Activated naive CD8-positive, alpha-beta T cell treated with anti-CD3 and anti-CD28 coated beads for 36 hours (primary cell): Measurements from ENCODE around the gene LGALS3. TPM values are rescaled to one million over a fixed set of nuclear protein-coding genes. Genes with fewer than 3 reads are reported as not detected.

Experiments
- DNase-seq: peaks from one replicate; pipeline ENCODE4 v3.0.0; 2021
- H3K27ac Mint-ChIP-seq: one replicate; pipeline ENCODE4 v1.8.0; 2022; ENCODE audit warnings: mild to moderate bottlenecking, moderate library complexity, mixed read lengths
- H3K27me3 Mint-ChIP-seq: one replicate; pipeline ENCODE4 v1.8.0; 2022; ENCODE audit warnings: mild to moderate bottlenecking, mixed read lengths
- H3K36me3 Mint-ChIP-seq: one replicate; pipeline ENCODE4 v1.8.0; 2021; ENCODE audit warnings: mild to moderate bottlenecking, mixed read lengths
- H3K4me1 Mint-ChIP-seq: one replicate; pipeline ENCODE4 v1.8.0; 2021; ENCODE audit warnings: mixed read lengths
- H3K4me3 Mint-ChIP-seq: one replicate; pipeline ENCODE4 v1.8.0; 2022; ENCODE audit warnings: mild to moderate bottlenecking, moderate library complexity, mixed read lengths
- H3K9me3 Mint-ChIP-seq: one replicate; pipeline ENCODE4 v1.8.0; 2022; ENCODE audit warnings: mixed read lengths
- total RNA-seq, 2 experiments: library from RNA; stranded (reverse); gene quantifications; one replicate each; pipeline ENCODE4 v1.2.3, GENCODE V29; 2021

LGALS3 gene
- total RNA-seq, 2 experiments from 2014 or later, result 2.8 to 3.1 TPM

DNA sequence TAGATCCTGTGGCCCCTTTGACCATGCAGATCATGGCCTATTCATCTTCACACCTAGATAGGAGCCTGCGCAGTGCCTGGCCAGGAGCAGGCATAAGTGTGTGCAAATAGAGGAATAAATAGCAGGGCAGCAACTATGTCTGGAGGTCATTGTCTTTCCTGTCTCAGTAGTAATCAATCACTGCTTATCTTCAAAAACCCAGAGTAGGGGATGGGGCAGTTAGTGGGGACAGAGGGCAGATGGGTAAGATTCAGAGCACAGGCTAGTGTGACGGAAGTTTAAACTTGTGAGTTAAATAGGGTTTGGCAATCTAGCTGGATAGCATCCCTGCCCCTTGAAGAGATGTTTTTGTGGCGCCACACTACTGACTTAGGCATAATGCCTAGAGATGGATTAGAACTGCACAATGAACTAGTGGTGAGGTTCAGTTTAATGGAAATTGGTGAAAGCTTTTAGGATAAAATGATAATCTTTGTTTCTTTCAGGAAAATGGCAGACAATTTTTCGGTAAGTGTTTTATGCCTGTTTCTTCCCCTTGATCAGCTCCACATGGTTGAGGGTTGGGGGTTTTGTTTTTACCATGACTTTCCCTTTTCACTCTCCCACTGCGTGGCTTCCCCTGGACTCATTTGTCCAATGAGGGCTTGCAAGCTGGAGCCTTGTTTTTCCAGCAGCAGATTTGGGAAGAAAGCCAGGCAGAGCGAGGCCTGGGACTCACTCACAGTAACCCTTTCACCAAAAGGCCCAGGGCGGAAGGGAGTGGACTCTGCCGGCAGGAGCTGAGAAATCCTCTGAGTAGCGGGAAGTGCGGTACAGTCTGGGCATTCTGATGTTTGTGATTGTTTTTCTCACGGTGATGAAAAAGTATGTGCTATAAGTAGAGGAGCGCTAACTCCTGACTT is 8.1 kb downstream of the LGALS3 start:
- DNase-seq, result no peak
- H3K4me3 Mint-ChIP-seq, result no peak overlapping the region
- H3K27me3 Mint-ChIP-seq, result peaks cover 9% of the 10 kb centered on the region
- H3K36me3 Mint-ChIP-seq, result peaks cover 14% of the 10 kb centered on the region
- H3K9me3 Mint-ChIP-seq, result no peaks in the 10 kb centered on the region
- no peaks in the 10 kb centered on the region for H3K4me1 Mint-ChIP-seq
- H3K27ac Mint-ChIP-seq, result no peak overlapping the region

DNA sequence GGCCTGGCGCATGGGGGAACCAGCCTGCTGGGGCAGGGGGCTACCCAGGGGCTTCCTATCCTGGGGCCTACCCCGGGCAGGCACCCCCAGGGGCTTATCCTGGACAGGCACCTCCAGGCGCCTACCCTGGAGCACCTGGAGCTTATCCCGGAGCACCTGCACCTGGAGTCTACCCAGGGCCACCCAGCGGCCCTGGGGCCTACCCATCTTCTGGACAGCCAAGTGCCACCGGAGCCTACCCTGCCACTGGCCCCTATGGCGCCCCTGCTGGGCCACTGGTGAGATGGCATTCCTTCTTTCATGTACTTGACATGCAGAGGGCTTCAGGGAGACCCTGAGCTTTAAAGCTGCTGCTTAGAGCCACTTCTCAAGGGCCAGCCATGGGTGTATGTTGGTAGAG is 9.0 kb downstream of the LGALS3 start:
- DNase-seq, result no peak
- Mint-ChIP-seq H3K9me3 (no peaks in the 10 kb centered on the region), H3K4me3 (no peak overlapping the region), H3K27ac (no peak overlapping the region), H3K27me3 (peaks cover 3% of the 10 kb centered on the region), H3K4me1 (no peaks in the 10 kb centered on the region), H3K36me3 (peaks cover 15% of the 10 kb centered on the region)

GRCh38 chr14:55139141-55139540 is 10.1 kb downstream of the LGALS3 start:
- Mint-ChIP-seq H3K36me3 (peaks cover 24% of the 10 kb centered on the region), H3K27ac (no peak overlapping the region), H3K4me1 (peaks cover 4% of the 10 kb centered on the region)

DNA sequence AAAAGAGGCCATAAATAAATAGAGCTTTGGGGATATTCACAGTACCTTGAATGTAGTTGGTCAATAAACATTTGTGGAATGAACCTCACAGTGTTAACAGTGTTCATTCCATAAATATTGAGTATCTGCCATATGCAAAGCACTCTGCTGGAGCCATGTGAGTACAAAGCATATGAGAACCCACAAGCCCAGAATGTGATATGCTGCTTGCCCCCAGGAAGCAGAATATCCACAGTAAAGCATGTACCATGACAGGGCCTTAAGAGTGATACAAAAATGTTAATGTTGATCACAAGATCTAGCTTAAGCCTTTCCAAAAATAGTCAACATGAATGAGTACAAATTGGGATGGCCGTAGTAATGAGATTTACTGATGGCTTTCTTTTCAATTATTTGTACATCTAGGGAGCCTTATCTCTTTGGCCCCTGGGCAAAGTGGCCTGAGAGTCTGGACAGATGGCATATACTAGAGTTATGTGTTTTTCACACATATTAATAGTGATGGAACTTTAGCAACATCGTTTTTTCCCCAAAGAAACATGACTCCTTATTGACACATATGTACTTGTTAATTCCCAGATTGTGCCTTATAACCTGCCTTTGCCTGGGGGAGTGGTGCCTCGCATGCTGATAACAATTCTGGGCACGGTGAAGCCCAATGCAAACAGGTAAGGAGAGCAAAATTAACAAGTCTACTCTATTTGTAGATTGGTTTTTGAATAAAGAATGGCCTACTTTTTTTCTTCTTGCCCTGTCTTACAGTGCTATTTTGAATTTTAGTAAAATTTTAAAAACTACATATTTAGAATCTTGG is 10.9 kb downstream of the LGALS3 start:
- H3K9me3 Mint-ChIP-seq, result no peaks in the 10 kb centered on the region
- peaks cover 4% of the 10 kb centered on the region for H3K4me1 Mint-ChIP-seq
- peaks cover 6% of the 10 kb centered on the region for H3K27me3 Mint-ChIP-seq
- no peak for DNase-seq
- peaks cover 29% of the 10 kb centered on the region for H3K36me3 Mint-ChIP-seq
- H3K4me3 Mint-ChIP-seq, result no peak overlapping the region
- H3K27ac Mint-ChIP-seq, result no peak overlapping the region

More at GRCh38 chr14:55139141-55139540, 10.1 kb downstream of the LGALS3 start:
- H3K9me3 Mint-ChIP-seq, result no peaks in the 10 kb centered on the region
- H3K4me3 Mint-ChIP-seq, result no peak overlapping the region
- no peak for DNase-seq
- H3K27me3 Mint-ChIP-seq, result peaks cover 6% of the 10 kb centered on the region

GRCh38 chr14:55141825-55142224 is 12.8 kb downstream of the LGALS3 start:
- Mint-ChIP-seq H3K4me3 (no peak overlapping the region), H3K9me3 (no peaks in the 10 kb centered on the region), H3K27me3 (peaks cover 4% of the 10 kb centered on the region), H3K27ac (no peak overlapping the region), H3K4me1 (peaks cover 5% of the 10 kb centered on the region), H3K36me3 (peaks cover 36% of the 10 kb centered on the region)
- no peak for DNase-seq

DNA sequence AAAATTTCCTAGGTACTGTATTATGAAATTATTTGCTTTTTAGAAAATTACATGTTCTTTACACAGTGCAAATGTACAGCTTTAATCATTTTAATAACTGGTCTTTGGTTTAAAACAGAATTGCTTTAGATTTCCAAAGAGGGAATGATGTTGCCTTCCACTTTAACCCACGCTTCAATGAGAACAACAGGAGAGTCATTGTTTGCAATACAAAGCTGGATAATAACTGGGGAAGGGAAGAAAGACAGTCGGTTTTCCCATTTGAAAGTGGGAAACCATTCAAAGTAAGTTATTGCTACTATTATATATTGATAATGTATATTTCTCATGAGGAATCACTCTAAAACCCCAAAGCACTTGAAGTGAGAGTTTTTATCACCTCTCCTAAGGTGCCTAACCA is 13.4 kb downstream of the LGALS3 start:
- peaks cover 5% of the 10 kb centered on the region for H3K4me1 Mint-ChIP-seq
- peaks cover 39% of the 10 kb centered on the region for H3K36me3 Mint-ChIP-seq
- no peak for DNase-seq
- H3K27ac Mint-ChIP-seq, result no peak overlapping the region
- H3K27me3 Mint-ChIP-seq, result peaks cover 3% of the 10 kb centered on the region
- H3K4me3 Mint-ChIP-seq, result no peak overlapping the region
- H3K9me3 Mint-ChIP-seq, result no peaks in the 10 kb centered on the region

DNA sequence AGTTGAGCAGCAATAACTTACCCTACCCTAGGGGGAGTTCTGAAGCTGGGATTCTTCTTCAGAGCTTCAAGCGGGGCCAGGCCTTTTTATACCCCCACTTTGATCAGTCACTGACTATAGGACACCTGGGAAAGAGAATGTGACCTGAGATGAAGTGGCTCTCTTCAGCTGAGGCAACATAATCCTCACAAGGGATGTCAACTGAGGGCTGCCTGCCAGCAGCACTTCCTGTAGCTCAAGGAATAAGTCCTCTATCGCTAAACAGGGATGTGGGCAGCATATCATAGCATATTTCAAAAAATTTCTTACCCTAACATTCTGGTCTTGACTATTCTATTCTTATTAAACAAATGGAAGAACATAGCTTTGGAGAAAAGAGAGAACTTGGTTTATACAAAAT is 17.4 kb downstream of the LGALS3 start:
- no peak overlapping the region for H3K4me3 Mint-ChIP-seq
- H3K27ac Mint-ChIP-seq, result no peak overlapping the region
- DNase-seq, result no peak
- no peaks in the 10 kb centered on the region for H3K9me3 Mint-ChIP-seq
- H3K4me1 Mint-ChIP-seq, result peaks cover 5% of the 10 kb centered on the region
- peaks cover 3% of the 10 kb centered on the region for H3K27me3 Mint-ChIP-seq
- peaks cover 38% of the 10 kb centered on the region for H3K36me3 Mint-ChIP-seq

GRCh38 chr14:55151601-55152000 is 22.5 kb downstream of the LGALS3 start:
- H3K36me3 Mint-ChIP-seq, result peaks cover 34% of the 10 kb centered on the region
- H3K4me3 Mint-ChIP-seq, result no peak overlapping the region
- H3K27ac Mint-ChIP-seq, result no peak overlapping the region
- H3K4me1 Mint-ChIP-seq, result no peaks in the 10 kb centered on the region
- H3K27me3 Mint-ChIP-seq, result no peaks in the 10 kb centered on the region
- H3K9me3 Mint-ChIP-seq, result no peaks in the 10 kb centered on the region
- DNase-seq, result no peak

DNA sequence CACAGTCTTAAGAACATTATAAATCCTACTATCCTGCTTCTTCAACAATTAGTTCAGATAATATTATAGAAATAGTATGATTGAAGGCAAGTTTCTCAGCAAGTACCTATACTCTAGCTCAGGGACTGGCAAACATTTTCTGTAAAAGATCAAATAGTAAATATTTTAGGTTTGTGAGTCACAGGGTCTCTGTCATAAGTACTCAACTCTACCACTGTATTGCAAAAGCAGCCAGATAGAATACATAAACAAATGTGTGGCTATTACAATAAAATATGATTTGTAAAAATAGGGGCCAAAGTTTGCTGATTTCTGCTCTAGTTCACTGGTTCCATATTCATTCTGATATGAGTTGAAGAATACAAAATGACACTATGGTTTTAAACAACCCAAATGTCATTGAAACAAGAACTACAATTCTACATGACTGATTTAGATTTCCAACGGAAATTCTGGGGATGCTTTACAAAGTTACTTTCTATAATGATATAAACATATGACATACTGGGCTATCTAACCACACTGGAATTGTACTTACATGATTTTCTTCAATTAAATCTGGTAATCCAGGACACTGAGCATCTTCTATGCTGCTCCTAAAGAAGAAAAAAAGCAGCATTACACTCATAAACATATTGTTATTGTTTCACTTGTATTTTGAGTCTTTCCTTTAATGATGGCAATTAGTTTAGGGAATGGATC is 23.2 kb downstream of the LGALS3 start:
- Mint-ChIP-seq H3K4me3 (no peak overlapping the region), H3K9me3 (no peaks in the 10 kb centered on the region), H3K27me3 (no peaks in the 10 kb centered on the region), H3K27ac (no peak overlapping the region), H3K4me1 (peaks cover 3% of the 10 kb centered on the region), H3K36me3 (peaks cover 33% of the 10 kb centered on the region)
- DNase-seq, result no peak

GRCh38 chr14:55153951-55154350 is 24.9 kb downstream of the LGALS3 start:
- H3K27ac Mint-ChIP-seq, result no peak overlapping the region
- H3K4me3 Mint-ChIP-seq, result no peak overlapping the region
- no peaks in the 10 kb centered on the region for H3K27me3 Mint-ChIP-seq
- H3K36me3 Mint-ChIP-seq, result peaks cover 43% of the 10 kb centered on the region
- DNase-seq, result no peak
- H3K4me1 Mint-ChIP-seq, result peaks cover 3% of the 10 kb centered on the region
- no peaks in the 10 kb centered on the region for H3K9me3 Mint-ChIP-seq

DNA sequence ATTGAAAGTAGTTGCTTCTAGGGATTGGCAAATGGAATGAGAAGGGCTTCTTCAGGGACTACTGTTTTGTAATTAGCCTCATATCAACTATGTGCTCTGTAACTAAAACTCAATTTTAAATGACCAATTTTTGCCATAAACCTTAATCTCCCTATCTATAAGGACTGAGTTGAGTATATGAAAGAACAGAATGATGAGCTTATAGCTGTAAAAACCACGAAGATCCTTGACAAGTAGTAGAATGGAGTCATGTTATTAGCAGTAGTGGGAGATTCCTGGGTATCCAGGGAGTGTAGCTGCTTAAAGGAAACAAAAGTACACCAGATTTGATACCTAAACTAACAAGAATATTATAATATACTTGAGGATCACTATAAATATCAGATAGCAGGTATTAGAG is 28.0 kb downstream of the LGALS3 start:
- H3K36me3 Mint-ChIP-seq, result peaks cover 41% of the 10 kb centered on the region
- peaks cover 5% of the 10 kb centered on the region for H3K4me1 Mint-ChIP-seq
- H3K9me3 Mint-ChIP-seq, result no peaks in the 10 kb centered on the region
- no peak for DNase-seq
- H3K27ac Mint-ChIP-seq, result no peak overlapping the region
- H3K4me3 Mint-ChIP-seq, result no peak overlapping the region
- H3K27me3 Mint-ChIP-seq, result no peaks in the 10 kb centered on the region

DNA sequence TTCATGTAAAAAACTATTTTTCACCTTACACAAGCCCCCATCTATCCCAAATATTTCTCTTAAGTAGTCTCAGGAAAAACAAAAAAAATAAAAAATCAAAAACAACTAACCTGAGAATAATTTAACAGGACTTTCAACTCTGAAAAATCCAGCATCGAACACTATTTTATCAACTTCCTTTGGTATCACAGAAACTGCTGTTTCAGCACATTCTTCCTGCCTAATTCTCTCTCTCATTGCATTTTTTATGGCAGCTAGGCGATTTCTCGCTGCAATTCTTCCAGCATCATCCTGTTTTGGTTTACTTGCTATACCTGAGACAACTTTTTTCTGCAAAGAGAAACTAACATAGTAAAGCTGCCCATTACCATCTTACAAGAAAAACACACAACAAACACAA is 29.4 kb downstream of the LGALS3 start:
- H3K9me3 Mint-ChIP-seq, result no peaks in the 10 kb centered on the region
- H3K4me3 Mint-ChIP-seq, result no peak overlapping the region
- H3K27ac Mint-ChIP-seq, result no peak overlapping the region
- DNase-seq, result no peak
- H3K36me3 Mint-ChIP-seq, result peaks cover 47% of the 10 kb centered on the region
- peaks cover 5% of the 10 kb centered on the region for H3K4me1 Mint-ChIP-seq
- H3K27me3 Mint-ChIP-seq, result no peaks in the 10 kb centered on the region

GRCh38 chr14:55160989-55161388 is 31.9 kb downstream of the LGALS3 start:
- no peak for DNase-seq
- Mint-ChIP-seq H3K27me3 (no peaks in the 10 kb centered on the region), H3K4me1 (peaks cover 5% of the 10 kb centered on the region), H3K36me3 (peaks cover 48% of the 10 kb centered on the region), H3K27ac (no peak overlapping the region), H3K9me3 (no peaks in the 10 kb centered on the region), H3K4me3 (no peak overlapping the region)

DNA sequence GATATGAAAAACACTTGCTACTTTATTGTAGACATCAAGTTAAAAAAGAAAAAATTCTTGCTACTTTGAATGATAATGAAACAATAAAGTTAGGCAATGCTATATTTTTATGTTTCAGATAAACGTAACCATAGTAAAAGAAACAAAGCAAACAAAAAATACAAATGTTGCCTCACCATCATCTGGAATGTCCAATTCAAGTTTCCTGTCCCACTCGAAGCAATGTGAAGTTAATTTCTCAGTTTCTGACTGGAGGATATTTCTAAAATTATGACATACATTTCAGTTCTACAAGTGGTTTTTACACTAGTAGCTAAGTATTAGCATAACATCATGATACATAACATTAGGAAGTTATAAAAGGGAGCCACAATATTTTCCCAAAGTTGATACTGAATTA is 41.5 kb downstream of the LGALS3 start:
- Mint-ChIP-seq H3K36me3 (peaks cover 21% of the 10 kb centered on the region), H3K4me1 (no peaks in the 10 kb centered on the region), H3K27ac (no peak overlapping the region), H3K9me3 (no peaks in the 10 kb centered on the region), H3K4me3 (no peak overlapping the region), H3K27me3 (no peaks in the 10 kb centered on the region)
- DNase-seq, result no peak

DNA sequence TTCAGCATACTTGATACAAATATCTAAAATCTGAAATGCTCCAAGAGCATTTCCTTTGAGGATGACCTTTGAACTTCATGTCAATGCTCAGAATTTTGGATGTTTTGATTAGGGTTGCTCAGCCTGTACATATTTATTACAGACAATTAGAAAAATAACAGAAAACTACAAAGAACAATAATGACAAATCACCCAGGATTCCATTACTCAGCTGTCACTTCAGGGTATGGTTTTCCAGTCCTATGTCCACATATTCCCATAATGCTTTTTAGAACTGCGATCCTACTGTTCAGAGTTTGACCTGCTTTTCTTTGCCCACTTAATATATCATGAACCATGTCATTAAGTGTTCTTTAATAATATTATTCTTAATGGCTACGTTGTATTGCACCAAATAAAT is 51.0 kb downstream of the LGALS3 start:
- Mint-ChIP-seq H3K9me3 (no peaks in the 10 kb centered on the region), H3K4me1 (no peaks in the 10 kb centered on the region), H3K27ac (no peak overlapping the region), H3K27me3 (no peaks in the 10 kb centered on the region), H3K36me3 (peaks cover 34% of the 10 kb centered on the region), H3K4me3 (no peak overlapping the region)
- DNase-seq, result no peak
